Measurements from ENCODE around the gene SLC47A1. TPM values are rescaled to one million over a fixed set of nuclear protein-coding genes. Genes with fewer than 3 reads are reported as not detected.

The SLC47A1 gene
- total and polyA plus RNA-seq, 2 of the 8 experiments (the other 6 are each of a cell fraction or from before 2014, with no cell fraction given) = 1.5 to 3.6 TPM

DNA sequence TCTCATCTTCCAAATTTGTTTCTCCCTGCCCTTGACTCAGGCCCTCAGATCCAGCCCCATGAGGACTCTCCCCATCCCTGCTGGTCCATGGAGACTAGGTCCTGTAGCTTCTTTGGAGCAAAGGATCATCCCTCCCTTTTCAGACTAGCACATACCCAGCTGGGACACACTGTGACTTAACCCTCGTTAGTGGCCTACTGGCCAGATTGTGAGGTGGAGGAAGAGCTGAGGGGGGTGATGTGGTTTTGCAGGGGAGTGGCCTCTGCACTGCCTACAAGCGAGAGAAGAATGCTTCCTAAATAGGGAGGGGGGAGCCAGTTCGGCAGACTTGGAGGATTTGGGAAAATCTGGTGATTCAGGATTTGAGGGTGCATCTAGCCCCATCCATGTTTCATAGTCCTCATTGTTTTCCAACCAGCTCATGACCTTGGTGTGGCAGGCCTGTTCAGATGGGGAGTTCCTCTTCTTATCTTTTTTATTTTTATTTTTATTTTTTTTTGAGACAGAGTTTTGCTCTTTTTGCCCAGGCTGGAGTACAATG is 47.8 kb upstream of the SLC47A1 start (continued):
- TF ChIP-seq CHD2 (IDR thresholded peaks at IDR 0.05; ENCODE audit: low read length) = no peak

All from H1 (cell line).